ENCODE data around the gene FAM8A1.

FAM8A1 gene

DNA sequence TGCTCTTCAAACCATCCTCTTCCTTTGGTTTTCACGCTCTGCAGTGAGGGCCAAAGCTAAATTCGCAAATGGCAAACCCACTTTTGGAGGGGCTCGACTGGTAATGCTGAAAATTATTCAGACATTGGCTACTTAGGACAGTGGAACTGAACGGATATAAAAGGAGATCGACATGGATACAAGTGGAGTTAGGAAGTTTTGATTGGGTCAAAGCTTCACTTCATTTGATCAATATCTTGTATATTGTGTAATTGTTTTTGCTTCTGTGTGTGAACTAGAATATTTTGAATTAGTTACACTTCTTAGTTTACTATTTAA is 1.2 kb downstream of the FAM8A1 start:
- DNase-seq (ENCODE audit: low read depth) = no peak

- no peak for DNase-seq (ENCODE audit: low read depth)
Measured at GRCh38 chr6:17602888-17603287, 2.8 kb downstream of the FAM8A1 start.

DNA sequence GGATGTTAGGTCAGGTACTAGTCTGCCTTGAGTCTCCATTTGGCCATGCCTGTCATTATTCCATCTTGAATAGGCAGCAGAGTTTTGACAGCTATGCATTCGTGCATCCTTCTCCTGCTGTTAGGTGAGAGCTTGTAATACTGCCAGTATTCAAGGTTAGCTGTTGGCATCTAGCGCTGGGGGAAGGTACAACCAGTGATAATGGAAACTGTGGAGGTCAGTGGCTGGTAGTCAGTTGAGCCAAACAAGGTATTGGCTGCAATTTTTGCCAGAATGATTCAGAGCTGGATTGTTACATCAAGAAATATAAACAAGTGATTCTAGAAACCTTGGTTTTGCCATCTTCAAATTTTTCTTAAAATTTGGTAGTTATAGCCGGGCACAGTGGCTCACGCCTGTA is 6.5 kb downstream of the FAM8A1 start:
- no peak for DNase-seq (ENCODE audit: low read depth)

DNA sequence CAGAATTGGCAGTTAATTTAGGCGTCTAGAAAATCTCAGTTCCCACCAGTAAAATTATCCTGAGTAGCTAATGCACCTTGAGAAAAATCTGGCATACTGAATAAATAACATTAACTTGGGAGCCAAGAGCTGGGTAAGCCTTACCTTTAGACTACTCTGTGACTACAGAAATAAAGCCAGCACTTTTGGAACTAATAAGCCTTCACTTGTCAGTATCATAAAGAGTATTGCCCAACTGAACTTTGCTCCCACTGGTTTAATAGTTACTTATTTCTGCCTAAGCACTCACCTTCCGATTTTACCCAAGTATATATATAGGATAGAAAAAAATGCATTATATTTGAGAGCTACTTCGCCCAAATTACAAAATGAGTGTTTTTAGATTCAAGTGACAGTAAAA is 10.7 kb downstream of the FAM8A1 start:
- no peak for DNase-seq (ENCODE audit: low read depth)

DNA sequence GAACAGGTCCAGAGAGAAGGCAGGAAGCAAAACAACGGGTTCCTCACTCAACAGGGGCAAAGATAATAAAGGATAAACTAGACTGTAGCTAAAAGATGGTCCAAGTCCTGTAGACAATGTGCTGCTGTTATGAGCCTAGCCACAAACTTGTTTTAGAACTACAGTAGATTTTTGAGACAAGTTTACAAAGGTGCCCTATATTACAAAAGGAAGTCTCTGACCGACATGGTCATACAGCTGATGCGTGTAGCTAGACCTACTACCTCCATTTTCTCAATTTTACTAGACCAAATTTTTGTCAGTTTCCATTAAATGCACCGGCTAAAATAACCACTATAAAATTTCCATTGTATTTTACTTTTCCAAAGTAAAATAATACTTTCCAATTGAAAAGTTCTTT is 11.9 kb downstream of the FAM8A1 start:
- DNase-seq (ENCODE audit: low read depth) = no peak

- DNase-seq (ENCODE audit: low read depth) = no peak
Measured at GRCh38 chr6:17615794-17616193, 15.7 kb downstream of the FAM8A1 start.

DNA sequence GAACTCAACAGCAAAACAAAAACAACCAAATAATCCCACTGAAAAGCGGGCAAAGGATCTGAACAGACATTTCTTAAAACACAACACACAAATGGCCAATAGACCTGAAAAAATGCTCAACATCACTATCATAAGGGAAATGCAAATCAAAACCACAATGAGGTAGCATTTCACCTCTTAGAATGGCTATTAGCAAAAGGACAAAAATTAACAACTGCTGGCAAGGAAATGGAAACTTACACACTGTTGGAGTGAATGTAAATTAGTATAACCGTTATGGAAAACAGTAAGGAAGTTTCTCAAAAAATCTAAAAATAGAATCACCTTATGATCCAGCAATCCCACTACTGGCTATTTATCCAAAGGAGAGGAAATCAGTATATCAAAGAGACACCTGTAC is 20.9 kb downstream of the FAM8A1 start:
- DNase-seq (ENCODE audit: low read depth) = no peak

DNA sequence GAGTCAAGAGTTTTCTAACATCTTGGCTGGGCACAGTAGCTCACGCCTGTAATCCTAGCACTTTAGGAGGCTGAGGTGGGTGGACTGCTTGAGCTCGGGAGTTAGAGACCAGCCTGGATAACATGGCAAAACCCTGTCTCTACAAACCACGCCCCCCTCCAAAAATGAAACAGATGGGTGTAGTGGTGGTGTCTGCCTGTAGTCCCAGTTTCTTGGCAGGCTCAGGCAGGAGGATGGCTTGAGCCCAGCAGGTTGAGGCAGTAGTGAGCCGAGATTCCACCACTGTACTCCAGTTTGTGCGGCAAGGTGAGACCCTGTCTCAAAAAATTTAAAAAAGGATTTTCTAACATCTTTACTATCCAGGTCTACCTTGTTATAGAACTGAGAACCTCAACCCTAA is 22.0 kb downstream of the FAM8A1 start:
- no peak for DNase-seq (ENCODE audit: low read depth)

DNA sequence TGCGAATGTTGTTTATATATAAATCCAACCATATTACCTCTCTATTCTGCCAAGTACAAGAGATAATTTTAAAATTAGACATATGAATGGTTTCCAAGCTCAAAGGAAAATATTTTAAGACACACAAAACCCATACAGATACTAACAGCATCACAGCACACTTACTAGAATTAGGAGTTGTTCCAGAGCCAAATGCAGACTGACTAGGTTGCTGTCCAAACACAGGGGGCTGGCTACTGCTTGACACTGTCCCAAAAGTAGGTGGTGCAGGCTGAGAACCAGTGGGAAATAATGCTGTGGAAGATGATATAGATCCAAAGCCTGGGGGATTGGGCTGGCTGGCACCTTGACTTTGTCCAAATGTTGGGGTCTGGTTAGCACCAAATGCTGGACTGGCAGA is 24.3 kb downstream of the FAM8A1 start:
- no peak for DNase-seq (ENCODE audit: low read depth)

DNA sequence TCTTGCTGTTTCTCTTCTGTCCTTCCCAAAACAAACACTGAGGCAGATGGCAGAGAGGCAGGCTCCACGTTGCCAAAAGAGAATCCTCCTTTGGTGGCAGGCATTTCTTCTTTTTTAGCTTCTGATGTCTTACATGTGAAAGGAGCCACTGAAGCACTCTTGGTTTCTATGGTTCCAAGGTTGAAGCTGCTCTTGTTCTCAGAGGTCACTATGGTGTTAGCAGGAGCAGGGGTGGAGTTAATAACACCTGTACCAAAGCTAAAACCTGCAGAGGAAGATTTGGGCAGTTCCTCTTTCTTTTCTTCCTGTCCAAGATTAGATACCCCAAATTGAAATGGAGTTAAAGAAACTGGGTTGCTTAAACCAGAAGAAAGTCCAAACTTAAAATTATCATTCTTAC is 28.8 kb downstream of the FAM8A1 start:
- no peak for DNase-seq (ENCODE audit: low read depth)

- no peak for DNase-seq (ENCODE audit: low read depth)
Measured at GRCh38 chr6:17629824-17630510, 29.9 kb downstream of the FAM8A1 start.

GRCh38 chr6:17630511-17631073 is 30.5 kb downstream of the FAM8A1 start:
- peak; percentile 29 for DNase-seq (ENCODE audit: low read depth)

- no peak for DNase-seq (ENCODE audit: low read depth)
Measured at GRCh38 chr6:17632934-17633333, 32.8 kb downstream of the FAM8A1 start.

- no peak for DNase-seq (ENCODE audit: low read depth)
Measured at GRCh38 chr6:17633465-17634188, 33.5 kb downstream of the FAM8A1 start.

DNA sequence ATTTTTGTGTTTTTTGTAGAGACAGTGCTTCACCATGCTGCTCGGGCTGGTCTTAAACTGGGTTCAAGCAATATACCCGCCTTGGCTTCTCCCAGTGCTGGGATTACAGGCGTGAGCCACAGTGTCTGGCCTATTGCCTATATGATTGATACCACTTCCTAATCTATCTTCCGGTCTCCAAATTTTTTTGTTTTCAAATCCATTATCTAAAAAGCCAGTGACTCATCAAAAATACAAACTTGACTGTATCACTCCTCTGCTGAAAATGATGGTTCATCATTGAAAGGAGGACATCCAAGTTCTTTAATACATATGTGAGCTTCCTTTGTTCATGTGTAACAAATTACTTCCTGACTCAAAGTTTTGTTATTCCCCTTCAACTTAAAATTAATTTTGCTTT is 35.5 kb downstream of the FAM8A1 start:
- no peak for DNase-seq (ENCODE audit: low read depth)

DNA sequence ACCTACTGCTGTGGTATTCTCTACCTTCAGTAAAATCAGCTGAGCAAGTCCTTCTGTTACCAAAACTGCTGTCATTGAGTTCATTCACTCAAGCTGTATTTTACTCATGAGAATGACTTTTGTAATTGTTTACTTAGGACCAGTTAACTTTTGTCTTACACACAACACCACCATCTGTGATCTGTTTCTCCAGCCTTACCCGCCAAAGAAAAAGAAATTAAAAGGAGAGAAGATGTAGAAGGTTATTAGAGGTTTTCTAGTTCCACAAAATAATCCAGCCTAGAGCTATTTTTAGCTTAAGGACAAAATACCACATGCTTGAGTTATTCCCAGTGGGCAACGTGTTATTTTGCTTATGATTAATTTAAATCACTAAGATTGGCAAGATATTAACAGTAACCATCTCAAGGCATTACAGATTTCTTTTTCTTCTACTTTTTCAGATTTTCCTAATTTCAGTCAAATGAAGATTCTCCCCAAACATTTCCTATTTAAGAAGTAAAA is 38.2 kb downstream of the FAM8A1 start:
- peak; percentile 52 for DNase-seq (ENCODE audit: low read depth)

DNA sequence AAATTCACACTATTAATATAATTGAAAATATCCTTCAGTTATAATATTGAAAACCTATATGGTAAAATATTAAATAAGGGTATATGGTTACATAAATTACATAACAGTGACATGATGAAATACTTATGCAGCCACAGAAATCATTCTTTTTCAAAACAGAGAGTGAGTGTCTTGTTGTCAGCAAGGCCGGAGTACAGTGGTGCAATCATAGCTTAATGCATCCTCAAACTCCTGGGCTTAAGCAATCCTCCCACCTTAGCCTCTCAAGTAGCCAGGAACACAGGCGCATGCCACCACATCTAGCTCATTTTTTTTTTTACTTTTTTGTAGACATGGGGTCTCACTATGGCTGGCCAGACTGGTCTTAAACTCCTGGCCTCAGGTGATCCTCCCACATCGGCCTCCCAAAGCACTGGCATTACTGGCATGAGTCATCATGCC is 40.4 kb downstream of the FAM8A1 start:
- DNase-seq (ENCODE audit: low read depth) = peak; percentile 73

DNA sequence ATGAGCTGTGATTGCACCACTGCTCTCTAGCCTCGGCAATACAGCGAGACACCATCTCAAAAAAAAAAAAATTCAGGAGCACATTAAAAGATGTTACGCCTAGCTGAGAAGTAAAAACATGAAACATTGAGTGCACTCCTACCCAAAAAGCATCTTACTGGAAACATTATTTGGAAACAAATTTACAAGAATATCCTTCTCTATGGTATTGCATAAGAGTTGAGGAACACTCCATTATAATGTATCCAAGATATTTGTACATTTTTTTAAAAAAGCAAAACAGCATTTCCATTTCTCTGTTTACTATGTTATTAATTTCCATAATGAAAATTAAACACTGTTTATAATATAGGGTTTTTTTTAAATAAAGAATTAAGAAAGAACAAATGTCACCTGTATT is 48.6 kb downstream of the FAM8A1 start:
- DNase-seq (ENCODE audit: low read depth) = no peak

DNA sequence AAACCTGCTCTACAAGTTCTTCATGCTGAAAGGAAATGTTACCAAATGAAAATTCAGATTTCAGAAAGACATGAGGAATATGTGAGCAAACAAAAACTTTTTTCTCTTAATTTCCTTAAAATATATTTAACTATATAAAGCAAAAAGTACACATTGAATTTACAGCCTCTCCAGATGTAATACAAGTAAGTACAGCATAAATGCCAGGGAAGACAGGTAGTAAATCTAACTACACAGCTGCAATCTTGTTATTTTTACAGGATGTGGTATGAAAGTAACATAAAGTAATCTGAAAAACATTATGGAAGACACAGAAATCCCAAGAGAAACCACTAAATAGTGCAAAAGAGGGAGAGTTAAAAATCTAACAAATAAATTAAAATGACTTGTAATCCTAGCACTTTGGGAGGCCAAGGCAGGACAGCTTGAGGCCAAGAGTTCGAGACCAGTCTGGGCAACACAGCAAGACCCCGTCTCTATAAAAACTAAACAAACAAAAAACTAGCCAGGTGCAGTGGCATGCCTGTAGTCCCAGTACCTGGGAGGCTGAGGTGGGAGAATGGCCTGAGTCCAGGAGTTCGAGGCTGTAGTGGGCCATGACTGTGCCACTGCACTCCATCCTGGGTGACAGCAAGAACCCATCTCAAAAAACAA is 50.7 kb downstream of the FAM8A1 start:
- no peak for DNase-seq (ENCODE audit: low read depth)

DNA sequence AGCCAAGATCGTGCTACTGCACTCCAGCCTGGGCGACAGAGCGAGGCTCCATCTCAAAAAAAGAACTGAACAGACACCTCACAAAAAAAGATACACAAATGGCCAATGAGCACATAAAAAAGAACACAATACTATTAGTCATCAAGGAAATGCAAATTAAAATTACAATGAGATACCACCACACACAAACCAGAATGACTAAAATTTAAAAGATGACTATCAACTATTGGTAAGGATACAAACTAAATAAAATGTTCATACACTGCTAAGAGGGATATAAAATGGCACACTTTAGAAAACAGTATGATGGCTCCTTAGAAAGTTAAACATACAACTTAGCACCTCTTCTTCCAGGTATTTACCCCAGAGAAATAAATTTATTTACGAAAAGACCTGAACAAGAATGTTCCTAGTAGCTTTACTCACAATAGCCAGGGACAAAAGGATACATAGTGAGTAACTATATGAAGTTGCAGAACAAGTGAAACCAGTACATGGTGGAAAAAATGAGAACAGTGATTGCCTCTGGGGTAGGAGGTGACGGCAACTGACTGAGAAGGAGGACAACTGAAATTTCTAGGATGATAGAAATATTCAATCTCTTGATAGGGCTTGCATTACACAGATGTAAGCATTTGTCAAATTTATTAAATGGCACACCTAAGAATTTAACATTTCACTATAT is 53.2 kb downstream of the FAM8A1 start:
- no peak for DNase-seq (ENCODE audit: low read depth)

DNA sequence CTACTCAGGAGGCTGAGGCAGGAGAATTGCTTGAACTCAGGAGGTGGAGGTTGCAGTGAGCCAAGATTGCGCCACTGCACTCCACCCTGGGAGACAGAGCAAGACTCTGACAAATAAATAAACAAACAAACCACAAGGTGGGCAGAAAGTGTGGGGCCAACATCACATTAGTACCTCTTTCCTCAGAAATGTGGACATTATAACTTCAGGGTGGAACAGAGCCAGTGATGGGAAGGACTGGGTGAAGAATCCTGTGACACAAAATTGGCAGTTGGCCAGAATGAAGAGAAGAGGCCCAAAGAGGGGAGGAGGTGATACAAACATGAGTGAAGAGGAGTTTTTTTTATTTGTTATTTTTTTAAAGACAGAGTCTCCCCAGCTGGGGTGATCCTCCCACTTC is 56.0 kb downstream of the FAM8A1 start:
- no peak for DNase-seq (ENCODE audit: low read depth)

DNA sequence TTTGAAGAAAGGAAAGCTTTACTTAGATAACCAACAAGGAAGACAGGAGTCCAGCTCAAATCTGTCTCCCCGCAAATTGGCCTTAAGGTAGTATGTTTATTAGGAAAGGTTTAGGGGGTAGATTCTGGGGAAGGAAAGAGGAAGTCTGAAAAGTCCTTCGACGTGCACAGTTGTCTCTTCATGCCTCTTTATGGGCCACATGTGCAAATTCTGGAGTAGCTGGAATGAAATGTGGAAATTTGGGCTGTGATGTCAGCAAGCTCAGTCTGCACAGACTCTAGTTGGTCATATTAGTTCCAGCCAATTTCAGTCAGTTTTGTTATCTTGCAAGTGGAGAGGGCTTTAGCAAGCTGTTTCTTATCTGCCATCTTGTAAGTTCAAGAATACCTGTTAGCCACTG is 56.5 kb downstream of the FAM8A1 start:
- peak; percentile 14 for DNase-seq (ENCODE audit: low read depth)
